ENCODE results near the gene COL4A2. TPM values are rescaled to one million over a fixed set of nuclear protein-coding genes. Genes with fewer than 3 reads are reported as not detected.

Gene COL4A2
- total RNA-seq, 1 experiment from 2014 or later: 1.6 TPM

- H3K36me3 ChIP-seq (ENCODE audit: control insufficient read depth in 1 of 2, insufficient read depth in 2 of 2, low read length in 2 of 2): no peaks in the 10 kb centered on the region
- ChIA-PET POLR2A (no interaction called here), RAD21 (ENCODE audit: low non-redundant PET in 1 of 2, low total read pairs in 2 of 2, uncharacterized antibody in 2 of 2, unreplicated experiment in 2 of 2) (interaction anchor here (0.6 to 1.4 kb wide), 2 partner anchors 107 to 365 kb away, joined by 3 read pairs; partner anchors contain the start of gene RAB20 (in 1 of the 2)), CTCF (interaction anchor here (1.1 to 1.8 kb wide), 8 partner anchors 15 to 253 kb away, joined by 3 to 6 read pairs (median 4); no protein-coding TSS in a partner anchor)
- no peaks in the 10 kb centered on the region for H3K27me3 ChIP-seq (ENCODE audit: insufficient read depth, low read length)
- H3K4me1 ChIP-seq (ENCODE audit: control insufficient read depth in 1 of 2, insufficient read depth in 2 of 2, low read length in 2 of 2): peaks cover 0 to 21% of the 10 kb centered on the region in 2 experiments; a peak in 3 of 4 replicates
- no peaks in the 10 kb centered on the region for H3K9me3 ChIP-seq (ENCODE audit: control insufficient read depth in 1 of 2, insufficient read depth in 1 of 2, low read depth in 1 of 2, low read length in 2 of 2)
- TF ChIP-seq, protein P1, sequence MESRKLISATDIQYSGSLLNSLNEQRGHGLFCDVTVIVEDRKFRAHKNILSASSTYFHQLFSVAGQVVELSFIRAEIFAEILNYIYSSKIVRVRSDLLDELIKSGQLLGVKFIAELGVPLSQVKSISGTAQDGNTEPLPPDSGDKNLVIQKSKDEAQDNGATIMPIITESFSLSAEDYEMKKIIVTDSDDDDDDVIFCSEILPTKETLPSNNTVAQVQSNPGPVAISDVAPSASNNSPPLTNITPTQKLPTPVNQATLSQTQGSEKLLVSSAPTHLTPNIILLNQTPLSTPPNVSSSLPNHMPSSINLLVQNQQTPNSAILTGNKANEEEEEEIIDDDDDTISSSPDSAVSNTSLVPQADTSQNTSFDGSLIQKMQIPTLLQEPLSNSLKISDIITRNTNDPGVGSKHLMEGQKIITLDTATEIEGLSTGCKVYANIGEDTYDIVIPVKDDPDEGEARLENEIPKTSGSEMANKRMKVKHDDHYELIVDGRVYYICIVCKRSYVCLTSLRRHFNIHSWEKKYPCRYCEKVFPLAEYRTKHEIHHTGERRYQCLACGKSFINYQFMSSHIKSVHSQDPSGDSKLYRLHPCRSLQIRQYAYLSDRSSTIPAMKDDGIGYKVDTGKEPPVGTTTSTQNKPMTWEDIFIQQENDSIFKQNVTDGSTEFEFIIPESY (IDR thresholded peaks at IDR 0.05; ENCODE audit: extremely low read depth, insufficient replicate concordance, low read length): no peak
- TF ChIP-seq YY1 (IDR thresholded peaks at IDR 0.05; ENCODE audit: extremely low read depth, insufficient replicate concordance, low read depth, low read length) (no peak), SP1 (IDR thresholded peaks at IDR 0.05; ENCODE audit: low read depth) (no peak), EZH2 (IDR thresholded peaks at IDR 0.05) (no peak), CEBPB (IDR thresholded peaks at IDR 0.05; ENCODE audit: low read depth) (no peak), RAD21 (IDR thresholded peaks at IDR 0.05; ENCODE audit: low read depth) (no peak), JUND (IDR thresholded peaks at IDR 0.05) (no peak), CTCF (IDR thresholded peaks at IDR 0.05 in 2 of 3, conservative IDR thresholded peaks at IDR 0.05 in 1 of 3; ENCODE audit: borderline replicate concordance in 1 of 3, insufficient read depth in 1 of 3, low read depth in 2 of 3, low read length in 2 of 3) (no peak), REST (IDR thresholded peaks at IDR 0.05; ENCODE audit: low read depth) (no peak), SIN3A (IDR thresholded peaks at IDR 0.05; ENCODE audit: low read depth) (no peak), ZNF274 (IDR thresholded peaks at IDR 0.05; ENCODE audit: low read depth, low read length) (no peak), EGR1 (IDR thresholded peaks at IDR 0.05; ENCODE audit: low read depth) (no peak)
- TF ChIP-seq, protein P2, sequence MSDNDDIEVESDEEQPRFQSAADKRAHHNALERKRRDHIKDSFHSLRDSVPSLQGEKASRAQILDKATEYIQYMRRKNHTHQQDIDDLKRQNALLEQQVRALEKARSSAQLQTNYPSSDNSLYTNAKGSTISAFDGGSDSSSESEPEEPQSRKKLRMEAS (IDR thresholded peaks at IDR 0.05): no peak
- H3K9ac ChIP-seq (ENCODE audit: low read length): no peak overlapping the region
- H3K4me2 ChIP-seq (ENCODE audit: low read length): no peak overlapping the region
- intact Hi-C loops (cut with micrococcal nuclease): loop anchor here (10.0 kb wide), 2 partner anchors 110 to 140 kb away; partner anchors contain the start of gene RAB20
- H4K20me1 ChIP-seq (ENCODE audit: insufficient read depth): no peaks in the 10 kb centered on the region
- no peak overlapping the region for H2AFZ ChIP-seq (ENCODE audit: low read depth, low read length, poor library complexity, severe bottlenecking)
- DNase-seq (ENCODE audit: low read depth, low spot score) (no peak), ATAC-seq (no peak)
- no peak overlapping the region for H3K4me3 ChIP-seq (replicated peaks in 1 of 2; ENCODE audit: low read depth in 1 of 2, low read length in 2 of 2)
- no TSS peak for BruUV-seq (replicated peaks)
- no peaks in the 10 kb centered on the region for H3K9me2 ChIP-seq (ENCODE audit: insufficient read depth)
- no peak overlapping the region for H3K27ac ChIP-seq (ENCODE audit: low read depth, low read length)
- H3K79me2 ChIP-seq (ENCODE audit: insufficient read depth, low read length): no peaks in the 10 kb centered on the region
Observed at GRCh38 chr13:110454956-110455355, 147.9 kb downstream of the COL4A2 start.
